Spleen (tissue), 7 donors: Measurements from ENCODE around the gene YARS1.

Experiments
- CTCF ChIP-seq, 11 experiments: fragments of 200-600 bp in 7 of 11; fragments of 450-650 bp in 4 of 11; sonication (generic) in 4 of 11; IDR thresholded peaks in 8 of 11; conservative IDR thresholded peaks in 3 of 11; 1 replicate in 7 of 11; 2 replicates in 4 of 11; pipeline versions ENCODE4 v1.4.0 to v1.8.0; 2016 to 2021; ENCODE audit warnings: antibody characterized with exemption in 11 of 11, inconsistent platforms in 4 of 11, mild to moderate bottlenecking in 1 of 11
- POLR2A ChIP-seq, 3 donors: fragments of 450-650 bp; IDR thresholded peaks; one replicate each; pipeline ENCODE4 v1.5.1; 2017; ENCODE audit warnings: antibody characterized with exemption in 3 of 3, mild to moderate bottlenecking in 1 of 3
- POLR2AphosphoS5 ChIP-seq, 3 donors: sonication (generic); formaldehyde crosslinking; IDR thresholded peaks; one replicate each; pipeline ENCODE4 v1.5.1; 2017; ENCODE audit warnings: antibody characterized with exemption in 3 of 3
- donor health status: DM: no; HTN: no; CAD: no; lungs with moderate emphysema.
- donor health status: DM: no; HTN: no; CAD: no.
- donor health status: DM: no; HTN: no; CAD: no.

DNA sequence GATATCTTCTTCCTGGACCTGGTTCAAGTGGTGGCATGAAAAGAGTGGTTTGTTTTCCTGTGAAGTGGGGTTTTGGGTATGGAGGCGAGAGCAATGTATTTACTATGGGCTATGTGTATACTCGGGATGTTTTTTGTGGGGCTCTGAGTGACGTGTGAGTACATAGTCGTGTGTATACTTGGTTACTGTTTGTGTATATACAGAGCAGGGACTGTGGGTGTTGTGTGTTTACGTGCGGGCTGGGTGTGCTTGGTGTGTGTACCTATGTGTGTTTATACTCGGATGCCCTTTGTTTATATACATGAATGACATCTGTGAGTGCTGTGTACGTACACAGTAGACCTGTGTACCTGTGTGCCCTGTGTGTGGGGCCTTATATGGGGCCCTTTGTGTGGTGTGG, 50.0 kb downstream of the YARS1 start:
- no peak for TF ChIP-seq CTCF (IDR thresholded peaks at IDR 0.05 in 8 of 11, conservative IDR thresholded peaks at IDR 0.05 in 3 of 11)
- TF ChIP-seq POLR2A (IDR thresholded peaks at IDR 0.05): no peak
- TF ChIP-seq POLR2AphosphoS5 (IDR thresholded peaks at IDR 0.05): no peak
